Glomerular endothelial cell (primary cell): Measurements from ENCODE around the gene SH2D1A. TPM values are rescaled to one million over a fixed set of nuclear protein-coding genes. Genes with fewer than 3 reads are reported as not detected.
"Not testable (repeated sequence)": the region's sequence is repeated elsewhere in the genome, so short reads cannot be mapped to it uniquely, and the experiment has no call there.

Source experiments
- DNase-seq: peaks from one replicate; pipeline ENCODE4 v3.0.0-alpha.2; 2011; ENCODE audit warnings: low read depth, low spot score; ENCODE audit errors: extremely low read depth
- total RNA-seq: library from RNA; depleted of rRNA; stranded (reverse); fragments of >200 nt; gene quantifications from 2 replicates; pipeline ENCODE4 v1.2.3, GENCODE V29; 2015

The SH2D1A gene
- total RNA-seq, 1 donor from 2014 or later, result not detected

GRCh38 chrX:124348885-124349453 is 2.6 kb downstream of the SH2D1A start:
- no peak for DNase-seq

- DNase-seq, result no peak
Observed at GRCh38 chrX:124354648-124355047, 8.3 kb downstream of the SH2D1A start.

- DNase-seq, result no peak
Observed at GRCh38 chrX:124358800-124359383, 12.5 kb downstream of the SH2D1A start.

GRCh38 chrX:124362072-124362471 is 15.7 kb downstream of the SH2D1A start:
- DNase-seq, result no peak

DNA sequence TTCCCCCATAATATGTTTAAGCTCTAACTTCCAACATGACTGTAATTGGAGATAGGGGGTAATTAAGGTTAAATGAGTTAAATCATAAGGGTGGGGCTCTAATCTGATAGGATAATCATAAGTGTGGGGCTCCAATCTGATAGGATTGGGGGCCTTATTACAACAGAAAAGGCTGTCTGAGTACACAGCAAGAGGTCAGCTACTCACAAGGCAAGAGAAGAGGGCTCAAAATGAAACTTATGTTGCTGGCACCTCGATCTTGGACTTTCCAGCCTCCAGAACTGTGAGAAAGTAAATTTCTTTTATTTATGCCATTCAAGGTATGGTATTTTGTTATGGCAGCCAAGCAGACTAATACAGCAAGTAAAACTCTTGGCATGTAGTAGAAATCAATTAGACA is 16.4 kb downstream of the SH2D1A start:
- no peak for DNase-seq

- no peak for DNase-seq
Observed at GRCh38 chrX:124369722-124370121, 23.4 kb downstream of the SH2D1A start.

DNA sequence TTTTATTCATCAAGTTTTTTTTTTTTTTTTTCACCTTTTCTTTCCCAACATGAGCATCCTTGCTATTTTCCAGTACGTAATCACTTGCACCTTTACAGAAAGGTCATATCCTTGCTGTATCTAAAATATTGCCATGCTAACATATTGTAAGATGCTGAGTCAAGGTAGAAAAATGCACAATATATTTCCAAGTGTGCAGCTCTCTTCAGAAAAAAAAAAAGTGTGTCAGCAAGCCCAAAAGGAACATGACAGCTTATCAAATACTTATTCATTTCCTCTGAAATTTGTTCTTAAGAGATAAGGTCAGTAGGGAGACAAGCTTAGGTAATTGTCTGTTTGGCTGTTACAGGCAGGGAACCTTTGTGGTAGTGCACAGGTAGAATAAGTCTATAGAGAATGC is 27.0 kb downstream of the SH2D1A start:
- DNase-seq, result no peak

GRCh38 chrX:124378643-124379042 is 32.3 kb downstream of the SH2D1A start:
- no peak for DNase-seq

GRCh38 chrX:124383354-124383753 is 37.0 kb downstream of the SH2D1A start:
- DNase-seq, result no peak

GRCh38 chrX:124386401-124386800 is 40.0 kb downstream of the SH2D1A start:
- DNase-seq, result no peak

GRCh38 chrX:124388562-124388961 is 42.2 kb downstream of the SH2D1A start:
- peak; percentile 4 for DNase-seq

- DNase-seq, result no peak
Observed at GRCh38 chrX:124392794-124393193, 46.4 kb downstream of the SH2D1A start.

DNA sequence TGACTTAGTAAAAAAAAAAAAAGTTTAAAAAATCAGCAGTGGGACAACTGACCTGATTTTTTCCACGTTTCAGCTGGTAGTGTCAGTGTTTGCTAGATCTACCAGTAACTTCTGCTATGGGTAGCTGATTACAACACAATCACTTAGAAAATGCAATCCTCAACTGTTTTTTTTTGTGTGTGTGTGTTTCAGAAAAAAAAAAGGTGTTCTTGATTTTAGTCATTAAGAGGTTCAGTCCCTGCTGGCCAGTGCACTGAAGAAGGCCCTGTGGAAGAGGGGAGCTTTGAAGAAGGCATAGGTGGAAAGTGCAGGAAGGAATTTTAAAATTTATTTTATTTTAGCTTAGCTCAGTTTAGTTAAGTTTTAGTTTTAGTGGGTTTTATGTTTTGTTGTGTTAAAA is 46.9 kb downstream of the SH2D1A start:
- DNase-seq, result no peak

DNA sequence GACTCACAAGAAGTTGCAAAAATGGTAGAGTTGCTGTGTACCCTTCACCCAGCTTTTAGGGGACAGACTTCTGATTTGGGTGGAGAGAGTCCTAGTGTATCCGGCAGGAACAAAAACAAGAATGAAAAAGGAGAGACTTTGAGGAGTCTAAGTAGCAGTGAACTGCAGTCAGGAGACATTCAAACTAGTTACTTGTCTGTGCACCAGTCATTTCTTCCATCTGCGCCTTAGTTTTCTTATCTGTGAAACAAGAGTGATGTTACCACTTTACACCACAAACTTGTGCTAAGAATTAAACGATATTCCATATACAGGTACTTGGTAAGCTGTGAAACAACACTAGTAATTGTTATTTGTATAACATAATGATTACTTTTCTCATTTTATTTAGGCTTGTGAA is 47.3 kb downstream of the SH2D1A start:
- DNase-seq, result no peak

GRCh38 chrX:124395145-124395880 is 49.0 kb downstream of the SH2D1A start:
- DNase-seq, result no peak

DNA sequence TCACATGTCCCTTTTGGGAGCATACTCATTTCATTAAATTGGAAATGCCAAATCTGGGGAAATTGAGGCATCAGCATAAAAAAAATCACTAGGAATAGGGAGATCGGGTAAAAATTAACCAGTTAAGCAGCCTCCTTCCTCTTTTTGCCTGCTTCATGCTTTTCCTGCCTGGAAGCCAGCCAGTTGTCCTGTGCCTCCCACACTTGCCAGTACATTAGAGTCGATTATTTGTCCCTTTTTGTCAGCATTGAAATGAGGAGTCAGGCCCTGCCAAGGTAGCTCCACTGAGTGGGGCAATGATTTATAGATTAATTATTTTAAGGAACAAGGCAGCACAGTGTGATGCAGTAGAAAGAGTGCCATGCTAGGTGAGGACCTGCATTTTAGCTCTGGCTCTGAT is 55.3 kb downstream of the SH2D1A start:
- DNase-seq, result no peak

- no peak for DNase-seq
Observed at GRCh38 chrX:124405868-124406267, 59.5 kb downstream of the SH2D1A start.

- peak; percentile 54 for DNase-seq
Observed at GRCh38 chrX:124406294-124407014, 60.1 kb downstream of the SH2D1A start.

DNA sequence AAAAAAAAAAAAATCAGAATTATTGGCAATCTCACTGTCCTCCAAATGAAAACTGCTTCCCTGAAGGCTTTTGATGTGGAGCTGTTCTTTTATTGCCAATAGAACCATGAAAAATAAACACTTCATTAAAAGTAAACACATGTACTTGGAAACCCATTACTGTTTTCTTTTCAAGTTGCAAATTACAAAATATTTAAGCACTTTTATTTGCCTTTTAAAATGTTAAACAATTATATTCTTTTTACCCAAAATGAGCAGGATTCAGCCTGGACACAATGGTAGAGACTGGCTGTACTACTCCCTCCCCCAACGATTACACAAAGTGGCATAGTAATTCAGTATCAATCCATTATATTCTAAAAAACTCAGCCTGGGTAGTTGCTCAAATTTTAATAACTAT is 60.9 kb downstream of the SH2D1A start:
- DNase-seq, result no peak

DNA sequence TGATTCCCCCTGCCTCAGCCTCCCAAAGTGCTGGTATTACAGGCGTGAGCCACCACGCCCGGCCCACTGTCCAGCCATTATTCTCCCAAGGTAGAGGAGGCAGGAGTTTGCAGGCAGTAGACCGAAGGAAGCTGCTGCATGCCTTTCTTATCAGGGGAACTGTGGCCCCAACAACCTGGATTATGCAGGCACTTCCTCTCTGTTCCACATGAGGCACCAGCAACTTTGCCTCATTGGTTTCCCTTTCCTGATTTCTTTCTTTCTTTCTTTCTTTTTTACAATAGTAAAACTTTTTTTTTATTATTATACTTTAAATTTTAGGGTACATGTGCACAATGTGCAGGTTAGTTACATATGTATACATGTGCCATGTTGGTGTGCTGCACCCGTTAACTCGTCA is 62.0 kb downstream of the SH2D1A start:
- DNase-seq, result not testable (repeated sequence)

DNA sequence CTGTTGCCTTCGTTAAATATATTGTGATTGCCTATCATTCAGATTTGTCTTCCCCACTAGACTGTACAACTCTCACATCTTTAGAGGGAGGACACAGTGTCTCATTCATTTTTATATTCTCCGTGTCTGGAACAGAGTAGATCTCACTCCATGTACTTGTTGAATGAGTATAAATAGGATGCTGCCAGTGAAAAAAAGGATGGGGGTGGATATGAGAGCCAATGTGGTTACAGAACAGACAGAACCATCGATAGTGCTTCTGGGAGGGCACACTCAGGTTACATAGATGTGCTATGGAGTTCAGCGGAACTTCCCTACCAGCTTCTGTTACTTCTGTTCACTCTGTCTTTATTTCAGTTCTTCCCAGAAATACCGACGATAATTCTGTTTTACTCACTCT is 66.9 kb downstream of the SH2D1A start:
- DNase-seq, result no peak

GRCh38 chrX:124414281-124414680 is 67.9 kb downstream of the SH2D1A start:
- DNase-seq, result no peak
